Epithelial cell of proximal tubule (primary cell): ENCODE results near the gene HRH2. TPM values are rescaled to one million over a fixed set of nuclear protein-coding genes. Genes with fewer than 3 reads are reported as not detected.

Experiments
- DNase-seq: peaks from one replicate; pipeline ENCODE4 v3.0.0-alpha.2; 2011; ENCODE audit warnings: low read depth
- H3K4me3 ChIP-seq: 2 replicates; pipeline ENCODE4 v1.5.1; 2011; ENCODE audit warnings: low read depth, mild to moderate bottlenecking, low read length
- total RNA-seq: library from RNA; depleted of rRNA; stranded (reverse); fragments of >200 nt; gene quantifications from 2 replicates; pipeline ENCODE4 v1.2.3, GENCODE V29; 2015
- TF ChIP-seq, protein P1 (sequence below): conservative IDR thresholded peaks from 2 replicates; pipeline ENCODE4 v1.5.1; 2012; ENCODE audit warnings: low read depth, mild to moderate bottlenecking, low read length

HRH2 gene
- total RNA-seq, 1 donor from 2014 or later = 0.29 TPM

DNA sequence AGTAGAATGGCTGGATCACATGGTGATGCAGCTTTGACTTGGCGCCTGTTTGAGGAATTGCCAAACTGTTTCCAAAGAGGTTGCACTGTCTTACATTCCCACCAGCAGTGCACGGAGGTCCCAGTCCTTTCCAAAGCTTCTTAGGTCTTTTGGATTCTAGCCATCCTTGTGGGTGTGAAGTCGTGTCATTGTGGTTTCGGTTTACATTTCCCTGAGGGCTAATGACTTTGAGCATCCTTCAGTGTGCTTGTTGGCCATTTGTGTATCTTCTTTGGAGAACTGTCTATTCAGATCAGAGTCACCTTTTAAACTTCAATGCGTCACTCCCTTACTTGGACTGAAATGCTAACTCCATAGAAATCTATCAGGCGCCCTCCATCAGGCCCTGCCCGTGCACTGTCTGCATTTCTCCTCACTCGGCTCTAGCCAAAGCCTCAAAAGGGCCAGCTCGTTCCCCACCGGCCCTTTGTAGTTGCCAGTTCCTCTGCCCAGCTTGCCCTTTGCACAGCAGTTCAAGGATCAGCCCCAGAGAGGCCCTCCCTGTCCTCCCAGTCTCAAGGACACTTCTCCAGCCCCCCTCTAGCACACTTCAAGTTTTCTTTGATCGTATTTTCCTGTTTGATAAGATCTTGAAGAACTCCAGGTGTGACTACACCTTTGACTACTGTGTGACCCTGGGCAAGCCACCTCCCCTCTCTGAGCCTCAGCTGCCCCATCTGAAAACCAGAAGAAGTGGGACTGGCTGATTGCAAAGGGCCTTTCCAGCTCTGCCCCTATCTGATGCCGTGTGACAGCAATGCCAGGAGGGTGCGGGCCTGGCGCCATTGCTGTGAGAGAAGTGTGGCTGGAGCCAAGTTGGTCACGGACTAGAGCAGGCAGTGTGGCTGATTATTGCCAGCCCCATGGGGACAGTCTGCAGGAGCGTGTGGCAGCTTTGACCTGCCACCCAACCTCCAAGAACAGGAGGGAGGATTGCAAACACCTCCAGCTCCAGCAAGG lies 5.6 kb downstream of the HRH2 start:
- TF ChIP-seq, protein P1, sequence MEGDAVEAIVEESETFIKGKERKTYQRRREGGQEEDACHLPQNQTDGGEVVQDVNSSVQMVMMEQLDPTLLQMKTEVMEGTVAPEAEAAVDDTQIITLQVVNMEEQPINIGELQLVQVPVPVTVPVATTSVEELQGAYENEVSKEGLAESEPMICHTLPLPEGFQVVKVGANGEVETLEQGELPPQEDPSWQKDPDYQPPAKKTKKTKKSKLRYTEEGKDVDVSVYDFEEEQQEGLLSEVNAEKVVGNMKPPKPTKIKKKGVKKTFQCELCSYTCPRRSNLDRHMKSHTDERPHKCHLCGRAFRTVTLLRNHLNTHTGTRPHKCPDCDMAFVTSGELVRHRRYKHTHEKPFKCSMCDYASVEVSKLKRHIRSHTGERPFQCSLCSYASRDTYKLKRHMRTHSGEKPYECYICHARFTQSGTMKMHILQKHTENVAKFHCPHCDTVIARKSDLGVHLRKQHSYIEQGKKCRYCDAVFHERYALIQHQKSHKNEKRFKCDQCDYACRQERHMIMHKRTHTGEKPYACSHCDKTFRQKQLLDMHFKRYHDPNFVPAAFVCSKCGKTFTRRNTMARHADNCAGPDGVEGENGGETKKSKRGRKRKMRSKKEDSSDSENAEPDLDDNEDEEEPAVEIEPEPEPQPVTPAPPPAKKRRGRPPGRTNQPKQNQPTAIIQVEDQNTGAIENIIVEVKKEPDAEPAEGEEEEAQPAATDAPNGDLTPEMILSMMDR = no peak
- H3K4me3 ChIP-seq = no peak overlapping the region
- no peak for DNase-seq

GRCh38 chr5:175664723-175665122 lies 6.9 kb downstream of the HRH2 start:
- TF ChIP-seq, protein P1 = no peak
- no peak for DNase-seq
- H3K4me3 ChIP-seq = no peak overlapping the region

GRCh38 chr5:175666216-175666615 lies 8.3 kb downstream of the HRH2 start:
- no peak for DNase-seq
- TF ChIP-seq, protein P1 = no peak
- no peak overlapping the region for H3K4me3 ChIP-seq

GRCh38 chr5:175668006-175668405 lies 10.1 kb downstream of the HRH2 start:
- TF ChIP-seq, protein P1 = no peak
- H3K4me3 ChIP-seq = no peak overlapping the region
- DNase-seq = no peak

GRCh38 chr5:175670372-175670771 lies 12.5 kb downstream of the HRH2 start:
- no peak for DNase-seq
- no peak overlapping the region for H3K4me3 ChIP-seq
- TF ChIP-seq, protein P1 = no peak

GRCh38 chr5:175671013-175671412 lies 13.1 kb downstream of the HRH2 start:
- H3K4me3 ChIP-seq = no peak overlapping the region
- TF ChIP-seq, protein P1 = no peak

More at GRCh38 chr5:175671013-175671412, 13.1 kb downstream of the HRH2 start:
- no peak for DNase-seq
